ENCODE data around the gene ACAT1. TPM values are rescaled to one million over a fixed set of nuclear protein-coding genes. Genes with fewer than 3 reads are reported as not detected.

The ACAT1 gene
- total and polyA plus RNA-seq, 12 donors = 56.3 to 777 (median 212) TPM

GRCh38 chr11:108196901-108197300 lies 75.5 kb downstream of the ACAT1 start:
- no peaks in the 10 kb centered on the region for H3K27me3 ChIP-seq
- peaks cover 0 to 17% of the 10 kb centered on the region in 2 donors for H3K36me3 ChIP-seq (replicated peaks in 1 of 2)
- H3K4me3 ChIP-seq = no peak overlapping the region
- WGBS, 4 donors = 84 to 98% (median 90%) methylated on average over 3 of the region's 3 CpGs
- TF ChIP-seq CTCF (IDR thresholded peaks at IDR 0.05) = no peak
- TF ChIP-seq POLR2A (IDR thresholded peaks at IDR 0.05) = no peak
- no peak overlapping the region for H3K27ac ChIP-seq
- intact Hi-C loops (cut with DNase I) = no loop called here
- H3K9me3 ChIP-seq (replicated peaks in 1 of 3) = no peaks in the 10 kb centered on the region
- DNase-seq = no peak
- H3K4me1 ChIP-seq (replicated peaks in 1 of 2) = no peaks in the 10 kb centered on the region

Small RNA genes within 50 kb of the gene (small RNA-seq; reads per million reads assigned to genes)
- 0 reads per million in 2 donors for gene RF00019

Other genes with a start within 250 kb of the ACAT1 start
- gene RAB39A, start 193.1 kb upstream of the ACAT1 start, total RNA-seq = 1 to 10 TPM in 8 of 9 donors, under 1 TPM in 1; 0.12 to 8.0 (median 2.1) TPM
- gene RAB39A, start 193.1 kb upstream of the ACAT1 start, polyA plus RNA-seq = 1 to 10 TPM in 1 of 3 donors, under 1 TPM in 2; 0.13 to 1.4 (median 0.80) TPM
- 100 to 1,000 TPM in 1 of 9 donors, 10 to 100 TPM in 8; 16.0 to 114 (median 41.6) TPM for gene CUL5, start 112.7 kb upstream of the ACAT1 start, total RNA-seq
- gene CUL5, start 112.7 kb upstream of the ACAT1 start, polyA plus RNA-seq = 10 to 100 TPM in 1 of 3 donors, 1 to 10 TPM in 2; 4.2 to 28.9 (median 5.4) TPM
- 10 to 100 TPM in 8 of 9 donors, 1 to 10 TPM in 1; 9.2 to 32.7 (median 14.3) TPM for gene NPAT, start 101.1 kb downstream of the ACAT1 start, total RNA-seq
- 10 to 100 TPM in 1 of 3 donors, 1 to 10 TPM in 2; 2.2 to 14.3 (median 2.7) TPM for gene NPAT, start 101.1 kb downstream of the ACAT1 start, polyA plus RNA-seq
- 100 to 1,000 TPM in 3 of 9 donors, 10 to 100 TPM in 6; 25.7 to 127 (median 79.4) TPM for gene ATM, start 101.5 kb downstream of the ACAT1 start, total RNA-seq
- 10 to 100 TPM; 19.9 to 42.9 (median 29.0) TPM for gene ATM, start 101.5 kb downstream of the ACAT1 start, polyA plus RNA-seq